Activated naive CD4-positive, alpha-beta T cell treated with anti-CD3 and anti-CD28 coated beads for 36 hours (primary cell): ENCODE results near the gene C19orf53. TPM values are rescaled to one million over a fixed set of nuclear protein-coding genes. Genes with fewer than 3 reads are reported as not detected.
A peak's percentile ranks its signal among the peaks of the same experiment; 100 is the strongest.
"Not testable (repeated sequence)": the region's sequence is repeated elsewhere in the genome, so short reads cannot be mapped to it uniquely, and the experiment has no call there.

Experiments used
- CTCF ChIA-PET: fragments of 350-600 bp; sonication (Branson Sonifier 250); formaldehyde crosslinking; loops from one replicate; lab custom pipeline; 2021; ENCODE audit warnings: antibody characterized with exemption; lab: Charles Lee
- DNase-seq: peaks from one replicate; pipeline ENCODE4 v3.0.0-alpha.2; 2020
- H3K27ac Mint-ChIP-seq: one replicate; pipeline ENCODE4 v1.8.0; 2021; ENCODE audit warnings: mild to moderate bottlenecking, mixed read lengths
- H3K27me3 Mint-ChIP-seq: one replicate; pipeline ENCODE4 v1.8.0; 2021; ENCODE audit warnings: low read depth, mixed read lengths
- H3K36me3 Mint-ChIP-seq: one replicate; pipeline ENCODE4 v1.8.0; 2021; ENCODE audit warnings: low read depth, mixed read lengths
- H3K4me1 Mint-ChIP-seq: one replicate; pipeline ENCODE4 v1.8.0; 2021; ENCODE audit warnings: low read depth, mixed read lengths
- H3K4me3 Mint-ChIP-seq: one replicate; pipeline ENCODE4 v1.8.0; 2021; ENCODE audit warnings: mild to moderate bottlenecking, moderate library complexity, mixed read lengths
- H3K9me3 Mint-ChIP-seq: one replicate; pipeline ENCODE4 v1.8.0; 2021; ENCODE audit warnings: mixed read lengths
- intact Hi-C: fragments of 100-400 bp; cut with micrococcal nuclease; formaldehyde crosslinking; loops from one replicate; pipeline ENCODE4 v1.15.1; 2023
- total RNA-seq, 2 experiments: library from RNA; stranded (reverse); gene quantifications; one replicate each; pipeline ENCODE4 v1.2.3, GENCODE V29; 2021

C19orf53 gene
- total RNA-seq, 2 experiments from 2014 or later, result 116 to 132 TPM

GRCh38 chr19:13747098-13747453 lies 27.2 kb upstream of the C19orf53 start:
- intact Hi-C loops, result loop anchor here (1.0 kb wide), 3 partner anchors 16 to 239 kb away; partner anchors contain the start of gene C19orf53
- CTCF ChIA-PET, result interaction anchor here (0.6 to 1.0 kb wide), 2 partner anchors 345 to 655 kb away, joined by 3 to 5 read pairs; no protein-coding TSS in a partner anchor
- H3K27me3 Mint-ChIP-seq, result no peaks in the 10 kb centered on the region
- DNase-seq, result no peak
- H3K27ac Mint-ChIP-seq, result no peak overlapping the region
- peaks cover 5% of the 10 kb centered on the region for H3K36me3 Mint-ChIP-seq
- no peaks in the 10 kb centered on the region for H3K9me3 Mint-ChIP-seq
- peaks cover 35% of the 10 kb centered on the region for H3K4me1 Mint-ChIP-seq
- H3K4me3 Mint-ChIP-seq, result peak overlapping the region; percentile 84

DNA sequence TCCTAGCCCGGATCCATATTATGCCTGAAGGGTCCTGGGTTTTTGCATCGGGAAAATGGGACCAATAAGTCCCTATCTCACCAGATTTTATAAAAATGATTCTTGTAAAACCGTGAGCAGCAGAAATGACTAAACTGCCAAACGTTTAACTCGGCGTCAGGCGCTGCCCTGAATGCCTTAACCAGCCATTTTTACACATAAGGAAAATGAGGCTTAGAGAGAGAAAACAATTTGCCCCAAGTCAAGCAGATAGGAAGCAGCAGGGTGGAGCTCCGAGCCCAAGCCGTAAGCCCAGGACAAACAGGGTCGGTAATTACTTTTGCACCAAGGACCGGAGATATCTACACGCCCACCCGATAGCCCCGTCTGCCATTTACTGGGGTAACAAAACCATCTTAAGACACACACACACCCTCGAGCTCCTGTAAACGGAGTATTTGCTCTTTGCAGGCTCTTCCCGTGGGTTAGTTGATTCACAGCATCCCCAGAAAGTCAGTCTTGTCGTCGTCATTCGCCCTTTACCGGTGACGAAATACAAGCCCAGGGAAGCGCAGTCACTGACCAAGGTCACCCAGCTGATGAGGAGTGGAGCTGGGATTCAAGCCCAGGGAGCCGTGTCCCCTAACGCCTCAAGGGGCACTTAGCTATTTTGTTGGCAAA lies 26.0 kb upstream of the C19orf53 start:
- Mint-ChIP-seq H3K36me3 (peaks cover 9% of the 10 kb centered on the region), H3K4me3 (peak overlapping the region; percentile 84), H3K27me3 (no peaks in the 10 kb centered on the region), H3K4me1 (peaks cover 35% of the 10 kb centered on the region), H3K27ac (peak overlapping the region; percentile 74), H3K9me3 (no peaks in the 10 kb centered on the region)
- CTCF ChIA-PET, result interaction anchor here (0.7 to 1.9 kb wide), 5 partner anchors 14 to 344 kb away, joined by 3 to 5 read pairs (median 3); partner anchors contain the start of gene C19orf53
- intact Hi-C loops, result no loop called here
- DNase-seq, result peak; percentile 30

DNA sequence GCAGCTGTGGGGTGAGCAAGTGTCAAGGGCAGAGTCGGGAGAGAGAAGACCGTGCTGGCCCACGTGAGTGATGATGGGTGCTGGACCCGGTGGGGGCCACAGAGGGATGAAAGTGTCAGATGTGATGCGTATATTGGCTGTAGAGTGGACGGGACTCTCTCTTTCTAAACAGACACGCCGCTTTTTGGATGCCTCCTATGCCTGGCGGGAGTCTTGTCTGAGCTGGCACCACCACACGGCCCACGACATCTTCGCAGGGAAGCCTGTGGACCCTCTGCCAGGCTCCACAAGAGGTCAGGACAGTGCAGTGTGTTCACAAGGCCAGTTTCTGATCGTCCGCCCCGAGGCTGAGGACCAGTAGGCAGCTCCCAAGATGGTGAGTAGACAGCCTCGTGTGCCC lies 22.8 kb upstream of the C19orf53 start:
- H3K27me3 Mint-ChIP-seq, result no peaks in the 10 kb centered on the region
- intact Hi-C loops, result no loop called here
- H3K27ac Mint-ChIP-seq, result no peak overlapping the region
- H3K36me3 Mint-ChIP-seq, result peaks cover 25% of the 10 kb centered on the region
- no peak for DNase-seq
- CTCF ChIA-PET, result interaction anchor here (0.6 kb wide), 1 partner anchor 245 kb away, joined by 3 read pairs; no protein-coding TSS in a partner anchor
- H3K4me3 Mint-ChIP-seq, result no peak overlapping the region
- H3K9me3 Mint-ChIP-seq, result no peaks in the 10 kb centered on the region
- H3K4me1 Mint-ChIP-seq, result peaks cover 37% of the 10 kb centered on the region

GRCh38 chr19:13753622-13754021 lies 20.6 kb upstream of the C19orf53 start:
- CTCF ChIA-PET, H3K27ac Mint-ChIP-seq, H3K4me3 Mint-ChIP-seq, H3K27me3 Mint-ChIP-seq, DNase-seq, intact Hi-C loops, H3K9me3 Mint-ChIP-seq: not testable (repeated sequence)
- peaks cover 23% of the 10 kb centered on the region for H3K4me1 Mint-ChIP-seq
- H3K36me3 Mint-ChIP-seq, result peaks cover 37% of the 10 kb centered on the region

DNA sequence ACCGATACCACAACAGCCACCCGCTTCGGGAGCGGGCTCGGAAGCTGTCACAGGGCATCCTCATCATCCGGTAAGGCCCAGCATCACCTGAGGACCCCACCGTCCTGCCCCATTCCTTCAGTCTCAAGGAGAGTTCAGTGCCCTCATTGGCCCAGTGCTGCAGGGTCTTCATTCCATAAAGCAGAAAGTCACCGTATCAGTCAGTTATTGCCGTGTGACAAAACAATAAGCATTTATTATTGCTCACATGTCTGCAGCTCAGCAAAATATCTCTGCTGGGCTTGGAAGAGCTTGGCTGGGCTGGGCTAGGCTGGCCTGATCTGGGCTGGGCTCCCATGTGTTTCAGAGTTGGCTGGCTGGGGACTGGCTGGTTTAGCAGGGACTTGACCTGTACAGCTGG lies 18.0 kb upstream of the C19orf53 start:
- H3K4me3 Mint-ChIP-seq, result no peak overlapping the region
- no peak for DNase-seq
- H3K9me3 Mint-ChIP-seq, result no peaks in the 10 kb centered on the region
- peaks cover 4% of the 10 kb centered on the region for H3K4me1 Mint-ChIP-seq
- no peaks in the 10 kb centered on the region for H3K27me3 Mint-ChIP-seq
- peaks cover 34% of the 10 kb centered on the region for H3K36me3 Mint-ChIP-seq
- intact Hi-C loops, result no loop called here
- CTCF ChIA-PET, result no interaction called here
- H3K27ac Mint-ChIP-seq, result peak overlapping the region; percentile 69

DNA sequence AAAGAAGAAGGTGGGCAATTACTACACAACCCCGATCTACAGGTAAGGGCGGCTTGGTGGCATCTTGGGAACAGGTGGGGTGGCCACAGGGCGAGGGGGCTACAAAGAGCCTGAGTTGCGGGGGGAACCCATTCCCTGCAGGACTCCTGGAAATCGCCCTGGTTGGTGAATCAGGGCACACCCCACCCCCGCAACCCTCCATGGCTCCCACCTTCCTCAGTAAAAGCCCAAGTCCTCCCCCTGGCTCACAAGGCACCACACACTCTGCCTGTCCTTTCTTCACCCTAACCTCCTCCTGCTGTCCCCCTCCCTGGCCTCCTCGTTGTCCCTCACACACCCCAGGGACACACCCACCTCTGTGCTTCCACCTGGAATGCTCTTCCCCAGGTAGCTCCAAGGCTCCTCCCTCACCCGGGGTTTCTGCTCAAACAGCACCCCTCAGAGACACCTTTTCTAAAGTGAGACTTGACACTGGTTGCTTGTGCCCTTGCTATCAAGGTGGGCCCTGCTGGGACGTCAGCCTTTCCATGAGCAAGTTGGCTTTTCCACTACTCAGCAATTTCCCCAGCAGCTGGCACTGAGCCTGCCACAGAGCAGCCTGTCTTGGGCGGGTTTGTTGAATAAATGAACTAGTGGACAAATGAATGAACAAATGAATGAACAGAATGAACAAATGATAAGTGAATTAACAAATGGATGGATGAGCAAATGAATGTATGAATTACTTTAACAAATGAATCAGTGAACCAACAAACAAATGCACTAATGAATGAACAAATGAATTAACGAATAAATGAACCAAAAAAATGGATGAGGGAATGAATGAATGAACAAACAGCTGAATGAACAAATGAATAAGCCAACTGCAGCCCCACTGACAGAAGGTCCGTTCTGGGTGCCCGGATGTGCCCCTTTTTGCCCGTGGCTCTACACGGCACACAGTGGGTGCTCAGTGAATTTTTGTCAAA lies 16.2 kb upstream of the C19orf53 start:
- no peaks in the 10 kb centered on the region for H3K9me3 Mint-ChIP-seq
- H3K4me1 Mint-ChIP-seq, result peaks cover 2% of the 10 kb centered on the region
- no peak for DNase-seq
- peaks cover 37% of the 10 kb centered on the region for H3K36me3 Mint-ChIP-seq
- CTCF ChIA-PET, result no interaction called here
- intact Hi-C loops, result no loop called here
- H3K27me3 Mint-ChIP-seq, result no peaks in the 10 kb centered on the region
- H3K4me3 Mint-ChIP-seq, result no peak overlapping the region
- no peak overlapping the region for H3K27ac Mint-ChIP-seq

- intact Hi-C loops, result no loop called here
- CTCF ChIA-PET, result no interaction called here
- Mint-ChIP-seq H3K27ac (no peak overlapping the region), H3K9me3 (no peaks in the 10 kb centered on the region), H3K27me3 (no peaks in the 10 kb centered on the region), H3K4me3 (no peak overlapping the region), H3K4me1 (peaks cover 1% of the 10 kb centered on the region), H3K36me3 (peaks cover 35% of the 10 kb centered on the region)
- DNase-seq, result no peak
Observed at GRCh38 chr19:13758795-13759194, 15.5 kb upstream of the C19orf53 start.

GRCh38 chr19:13761423-13761822 lies 12.8 kb upstream of the C19orf53 start:
- Mint-ChIP-seq H3K9me3 (no peaks in the 10 kb centered on the region), H3K4me1 (peaks cover 9% of the 10 kb centered on the region), H3K4me3 (no peak overlapping the region), H3K27ac (no peak overlapping the region), H3K36me3 (peaks cover 25% of the 10 kb centered on the region), H3K27me3 (no peaks in the 10 kb centered on the region)
- DNase-seq, result no peak
- CTCF ChIA-PET, result interaction anchor here (0.6 to 1.6 kb wide), 2 partner anchors 13 to 81 kb away, joined by 4 to 5 read pairs; a partner anchor contains a TSS
- intact Hi-C loops, result no loop called here

GRCh38 chr19:13762635-13763235 lies 11.5 kb upstream of the C19orf53 start:
- peaks cover 21% of the 10 kb centered on the region for H3K36me3 Mint-ChIP-seq
- no peak overlapping the region for H3K4me3 Mint-ChIP-seq
- intact Hi-C loops, result no loop called here
- peaks cover 9% of the 10 kb centered on the region for H3K4me1 Mint-ChIP-seq
- no peaks in the 10 kb centered on the region for H3K27me3 Mint-ChIP-seq
- H3K9me3 Mint-ChIP-seq, result no peaks in the 10 kb centered on the region
- CTCF ChIA-PET, result interaction anchor here (0.6 to 1.6 kb wide), 2 partner anchors 15 to 24 kb away, joined by 5 read pairs; a partner anchor contains a TSS
- no peak overlapping the region for H3K27ac Mint-ChIP-seq
- DNase-seq, result no peak

GRCh38 chr19:13763265-13763664 lies 11.0 kb upstream of the C19orf53 start:
- peak overlapping the region; percentile 63 for H3K4me3 Mint-ChIP-seq
- no peak overlapping the region for H3K27ac Mint-ChIP-seq
- no peak for DNase-seq
- CTCF ChIA-PET, result no interaction called here
- no peaks in the 10 kb centered on the region for H3K9me3 Mint-ChIP-seq
- H3K4me1 Mint-ChIP-seq, result peaks cover 9% of the 10 kb centered on the region
- no peaks in the 10 kb centered on the region for H3K27me3 Mint-ChIP-seq
- intact Hi-C loops, result no loop called here
- H3K36me3 Mint-ChIP-seq, result peaks cover 17% of the 10 kb centered on the region

- peak; percentile 42 for DNase-seq
- intact Hi-C loops, result no loop called here
- Mint-ChIP-seq H3K36me3 (peaks cover 13% of the 10 kb centered on the region), H3K4me1 (peaks cover 9% of the 10 kb centered on the region), H3K27ac (no peak within 1 kb of the TSS), H3K4me3 (peak within 1 kb of the TSS; percentile 79), H3K9me3 (no peaks in the 10 kb centered on the region), H3K27me3 (no peaks in the 10 kb centered on the region)
- CTCF ChIA-PET, result interaction anchor here (0.8 kb wide), 2 partner anchors 75 to 98 kb away, joined by 3 read pairs; no protein-coding TSS in a partner anchor
Observed at GRCh38 chr19:13764101-13764807, 10.0 kb upstream of the C19orf53 start, which contains the start of gene MRI1. Gene MRI1, plus strand, starts transcription at chr19:13764522. Its CDS starts 67 bp downstream, at chr19:13764589.
